ENCODE measurements around the gene RPL27A.

Gene RPL27A

GRCh38 chr11:8729837-8730696 lies 47.5 kb downstream of the RPL27A start:
- no peak overlapping the region for H3K14ac ChIP-seq (ENCODE audit: low read length)
- H3K18ac ChIP-seq (ENCODE audit: low read length), result no peak overlapping the region
- no CpG with 5 or more reads among the region's 38 CpGs for WGBS (ENCODE audit: extremely low coverage, insufficient coverage, insufficient read length)
- H2AK5ac ChIP-seq (ENCODE audit: low read length), result no peak overlapping the region
- H3K4me2 ChIP-seq (ENCODE audit: low read length), result no peak overlapping the region
- no peaks in the 10 kb centered on the region for H3K9me3 ChIP-seq (ENCODE audit: insufficient read depth, low read depth, low read length)
- H3K79me1 ChIP-seq (ENCODE audit: low read length), result peaks cover 2% of the 10 kb centered on the region
- no peak overlapping the region for H4K12ac ChIP-seq (ENCODE audit: low read depth, low read length)
- no peak overlapping the region for H3K27ac ChIP-seq (ENCODE audit: low read depth, low read length)
- no peak overlapping the region for H2BK12ac ChIP-seq (ENCODE audit: low read length)
- H3K4ac ChIP-seq (ENCODE audit: low read depth, low read length), result no peak overlapping the region
- H3K23ac ChIP-seq (ENCODE audit: low read length), result no peak overlapping the region
- no peak overlapping the region for H4K91ac ChIP-seq (ENCODE audit: low read depth, low read length)
- peaks cover 13 to 19% of the 10 kb centered on the region in 2 experiments for H3K36me3 ChIP-seq (ENCODE audit: control insufficient read depth in 1 of 2, insufficient read depth in 2 of 2, low read length in 2 of 2)
- H3K27me3 ChIP-seq (ENCODE audit: insufficient read depth, low read length), result no peaks in the 10 kb centered on the region
- H2BK5ac ChIP-seq (ENCODE audit: low read depth, low read length, poor library complexity), result no peak overlapping the region
- no peak overlapping the region for H3K4me3 ChIP-seq (ENCODE audit: low read depth, low read length)
- H2BK120ac ChIP-seq (ENCODE audit: insufficient read depth, low read length, poor library complexity), result no peak overlapping the region
- no peak overlapping the region for H4K8ac ChIP-seq (ENCODE audit: low read depth, low read length)
- no peak for DNase-seq
- H3K9ac ChIP-seq (ENCODE audit: low read length), result no peak overlapping the region
- H3K79me2 ChIP-seq (ENCODE audit: control insufficient read depth, insufficient read depth, low read length, poor library complexity), result no peaks in the 10 kb centered on the region
- peaks cover 14 to 15% of the 10 kb centered on the region in 2 experiments for H3K4me1 ChIP-seq (ENCODE audit: control insufficient read depth in 1 of 2, insufficient read depth in 2 of 2, low read length in 2 of 2)
- H2AFZ ChIP-seq (ENCODE audit: insufficient read depth, low read length, poor library complexity), result no peak overlapping the region

DNA sequence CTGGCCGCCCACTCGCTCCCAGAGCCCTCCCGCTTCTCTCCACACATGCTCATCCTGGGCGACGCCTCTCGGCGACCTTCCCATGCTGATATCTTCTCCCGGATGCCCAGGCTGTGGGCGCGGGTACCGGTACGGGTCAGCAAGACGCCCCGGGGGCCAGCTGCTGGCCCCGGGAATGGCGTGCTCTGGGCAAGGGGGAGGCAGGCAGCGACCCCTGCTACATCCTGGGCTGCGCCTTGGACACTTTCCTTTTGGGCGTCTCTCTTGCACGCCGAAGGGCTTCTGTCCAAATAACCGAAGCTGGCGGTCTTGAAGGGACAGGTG lies 48.1 kb downstream of the RPL27A start:
- Histone ChIP-seq H2AK5ac (ENCODE audit: low read length) (no peak overlapping the region), H3K4ac (ENCODE audit: low read depth, low read length) (no peak overlapping the region), H3K36me3 (ENCODE audit: control insufficient read depth in 1 of 2, insufficient read depth in 2 of 2, low read length in 2 of 2) (peaks cover 13 to 19% of the 10 kb centered on the region in 2 experiments), H3K9ac (ENCODE audit: low read length) (no peak overlapping the region), H4K12ac (ENCODE audit: low read depth, low read length) (no peak overlapping the region), H3K18ac (ENCODE audit: low read length) (no peak overlapping the region), H3K9me3 (ENCODE audit: insufficient read depth, low read depth, low read length) (no peaks in the 10 kb centered on the region), H3K27ac (ENCODE audit: low read depth, low read length) (no peak overlapping the region), H3K4me2 (ENCODE audit: low read length) (no peak overlapping the region), H3K79me1 (ENCODE audit: low read length) (peaks cover 2% of the 10 kb centered on the region), H3K4me1 (ENCODE audit: control insufficient read depth in 1 of 2, insufficient read depth in 2 of 2, low read length in 2 of 2) (peaks cover 14 to 15% of the 10 kb centered on the region in 2 experiments), H3K27me3 (ENCODE audit: insufficient read depth, low read length) (no peaks in the 10 kb centered on the region), H2BK120ac (ENCODE audit: insufficient read depth, low read length, poor library complexity) (no peak overlapping the region), H3K79me2 (ENCODE audit: control insufficient read depth, insufficient read depth, low read length, poor library complexity) (no peaks in the 10 kb centered on the region), H2AFZ (ENCODE audit: insufficient read depth, low read length, poor library complexity) (no peak overlapping the region), H3K14ac (ENCODE audit: low read length) (no peak overlapping the region), H4K8ac (ENCODE audit: low read depth, low read length) (no peak overlapping the region), H2BK12ac (ENCODE audit: low read length) (no peak overlapping the region), H3K23ac (ENCODE audit: low read length) (no peak overlapping the region), H2BK5ac (ENCODE audit: low read depth, low read length, poor library complexity) (no peak overlapping the region), H4K91ac (ENCODE audit: low read depth, low read length) (no peak overlapping the region), H3K4me3 (ENCODE audit: low read depth, low read length) (no peak overlapping the region)
- DNase-seq, result no peak
- no CpG with 5 or more reads among the region's 23 CpGs for WGBS (ENCODE audit: extremely low coverage, insufficient coverage, insufficient read length)

GRCh38 chr11:8731647-8732323 lies 49.2 kb downstream of the RPL27A start:
- H3K79me1 ChIP-seq (ENCODE audit: low read length), result peaks cover 2% of the 10 kb centered on the region
- H3K23ac ChIP-seq (ENCODE audit: low read length), result no peak overlapping the region
- no peak overlapping the region for H3K4ac ChIP-seq (ENCODE audit: low read depth, low read length)
- peaks cover 11 to 14% of the 10 kb centered on the region in 2 experiments for H3K36me3 ChIP-seq (ENCODE audit: control insufficient read depth in 1 of 2, insufficient read depth in 2 of 2, low read length in 2 of 2)
- no peak overlapping the region for H2AK5ac ChIP-seq (ENCODE audit: low read length)
- H3K18ac ChIP-seq (ENCODE audit: low read length), result no peak overlapping the region
- no peak overlapping the region for H3K4me2 ChIP-seq (ENCODE audit: low read length)
- DNase-seq, result no peak
- WGBS (ENCODE audit: extremely low coverage, insufficient coverage, insufficient read length), result no CpG with 5 or more reads among the region's 3 CpGs
- H3K14ac ChIP-seq (ENCODE audit: low read length), result no peak overlapping the region
- no peaks in the 10 kb centered on the region for H3K9me3 ChIP-seq (ENCODE audit: insufficient read depth, low read depth, low read length)
- no peaks in the 10 kb centered on the region for H3K79me2 ChIP-seq (ENCODE audit: control insufficient read depth, insufficient read depth, low read length, poor library complexity)
- no peak overlapping the region for H3K27ac ChIP-seq (ENCODE audit: low read depth, low read length)
- no peak overlapping the region for H3K4me3 ChIP-seq (ENCODE audit: low read depth, low read length)
- no peak overlapping the region for H2AFZ ChIP-seq (ENCODE audit: insufficient read depth, low read length, poor library complexity)
- H2BK12ac ChIP-seq (ENCODE audit: low read length), result no peak overlapping the region
- no peaks in the 10 kb centered on the region for H3K27me3 ChIP-seq (ENCODE audit: insufficient read depth, low read length)
- H4K8ac ChIP-seq (ENCODE audit: low read depth, low read length), result no peak overlapping the region
- no peak overlapping the region for H4K12ac ChIP-seq (ENCODE audit: low read depth, low read length)
- no peak overlapping the region for H2BK5ac ChIP-seq (ENCODE audit: low read depth, low read length, poor library complexity)
- no peak overlapping the region for H4K91ac ChIP-seq (ENCODE audit: low read depth, low read length)
- peaks cover 8 to 12% of the 10 kb centered on the region in 2 experiments for H3K4me1 ChIP-seq (ENCODE audit: control insufficient read depth in 1 of 2, insufficient read depth in 2 of 2, low read length in 2 of 2)
- H3K9ac ChIP-seq (ENCODE audit: low read length), result no peak overlapping the region
- no peak overlapping the region for H2BK120ac ChIP-seq (ENCODE audit: insufficient read depth, low read length, poor library complexity)

GRCh38 chr11:8732324-8732670 lies 49.7 kb downstream of the RPL27A start:
- WGBS (ENCODE audit: extremely low coverage, insufficient coverage, insufficient read length), result no CpG with 5 or more reads among the region's 3 CpGs
- H4K12ac ChIP-seq (ENCODE audit: low read depth, low read length), result no peak overlapping the region
- H4K8ac ChIP-seq (ENCODE audit: low read depth, low read length), result no peak overlapping the region
- no peak overlapping the region for H3K9ac ChIP-seq (ENCODE audit: low read length)
- H3K4ac ChIP-seq (ENCODE audit: low read depth, low read length), result no peak overlapping the region
- H3K27me3 ChIP-seq (ENCODE audit: insufficient read depth, low read length), result no peaks in the 10 kb centered on the region
- H3K14ac ChIP-seq (ENCODE audit: low read length), result no peak overlapping the region
- no peak overlapping the region for H3K18ac ChIP-seq (ENCODE audit: low read length)
- no peak overlapping the region for H4K91ac ChIP-seq (ENCODE audit: low read depth, low read length)
- no peak overlapping the region for H2BK12ac ChIP-seq (ENCODE audit: low read length)
- H3K4me2 ChIP-seq (ENCODE audit: low read length), result no peak overlapping the region
- H3K79me2 ChIP-seq (ENCODE audit: control insufficient read depth, insufficient read depth, low read length, poor library complexity), result no peaks in the 10 kb centered on the region
- no peak overlapping the region for H2AK5ac ChIP-seq (ENCODE audit: low read length)
- no peak overlapping the region for H3K27ac ChIP-seq (ENCODE audit: low read depth, low read length)
- no peak overlapping the region for H2BK5ac ChIP-seq (ENCODE audit: low read depth, low read length, poor library complexity)
- peaks cover 11 to 14% of the 10 kb centered on the region in 2 experiments for H3K36me3 ChIP-seq (ENCODE audit: control insufficient read depth in 1 of 2, insufficient read depth in 2 of 2, low read length in 2 of 2)
- DNase-seq, result no peak
- H2BK120ac ChIP-seq (ENCODE audit: insufficient read depth, low read length, poor library complexity), result no peak overlapping the region
- H3K4me3 ChIP-seq (ENCODE audit: low read depth, low read length), result no peak overlapping the region
- H3K23ac ChIP-seq (ENCODE audit: low read length), result no peak overlapping the region
- H3K4me1 ChIP-seq (ENCODE audit: control insufficient read depth in 1 of 2, insufficient read depth in 2 of 2, low read length in 2 of 2), result peaks cover 3 to 9% of the 10 kb centered on the region in 2 experiments
- no peak overlapping the region for H2AFZ ChIP-seq (ENCODE audit: insufficient read depth, low read length, poor library complexity)
- H3K79me1 ChIP-seq (ENCODE audit: low read length), result peaks cover 2% of the 10 kb centered on the region
- no peaks in the 10 kb centered on the region for H3K9me3 ChIP-seq (ENCODE audit: insufficient read depth, low read depth, low read length)
